ENCODE results near the gene FLNC. TPM values are rescaled to one million over a fixed set of nuclear protein-coding genes. Genes with fewer than 3 reads are reported as not detected.

FLNC gene
- total RNA-seq, 4 donors from 2014 or later = 5.7 to 12.6 (median 9.3) TPM

GRCh38 chr7:128876127-128876526 lies 45.9 kb downstream of the FLNC start:
- Histone ChIP-seq H3K9me3 (no peaks in the 10 kb centered on the region), H3K4me3 (replicated peaks in 1 of 3) (no peak overlapping the region), H3K36me3 (no peaks in the 10 kb centered on the region), H3K27ac (no peak overlapping the region), H3K27me3 (no peaks in the 10 kb centered on the region), H3K4me1 (no peaks in the 10 kb centered on the region)
- WGBS, 2 donors = 72% methylated on average over 3 of the region's 3 CpGs
- no peak for TF ChIP-seq POLR2A (IDR thresholded peaks at IDR 0.05)
- TF ChIP-seq CTCF (IDR thresholded peaks at IDR 0.05) = no peak
- intact Hi-C loops (cut with DNase I) = no loop called here
- DNase-seq = no peak

DNA sequence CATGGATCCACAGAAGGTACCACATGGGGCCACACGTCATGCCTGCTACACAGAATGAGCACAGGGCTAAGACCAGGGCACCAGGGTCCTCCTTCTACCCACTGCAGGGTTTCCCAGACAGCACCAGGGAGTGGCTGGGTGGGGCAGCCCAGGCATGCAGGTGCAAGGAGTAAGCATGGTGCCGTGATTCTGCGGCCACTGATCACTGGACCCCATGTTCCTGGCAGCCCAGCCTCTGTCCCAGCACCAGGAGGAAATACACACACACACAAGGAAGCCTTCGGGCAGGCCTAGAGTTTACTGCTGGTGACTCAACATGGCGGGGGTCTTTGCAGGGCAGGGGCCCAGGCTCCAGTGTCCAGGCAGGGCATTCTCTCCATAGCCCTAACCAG lies 46.4 kb downstream of the FLNC start:
- H3K27me3 ChIP-seq = no peaks in the 10 kb centered on the region
- 87 to 97% methylated on average over 3 to 5 of the region's 5 CpGs for WGBS, 2 donors
- DNase-seq = no peak
- no peak overlapping the region for H3K27ac ChIP-seq
- no peaks in the 10 kb centered on the region for H3K9me3 ChIP-seq
- H3K36me3 ChIP-seq = no peaks in the 10 kb centered on the region
- intact Hi-C loops (cut with DNase I) = no loop called here
- no peaks in the 10 kb centered on the region for H3K4me1 ChIP-seq
- TF ChIP-seq POLR2A (IDR thresholded peaks at IDR 0.05) (no peak), CTCF (IDR thresholded peaks at IDR 0.05) (no peak)
- no peak overlapping the region for H3K4me3 ChIP-seq (replicated peaks in 1 of 3)

DNA sequence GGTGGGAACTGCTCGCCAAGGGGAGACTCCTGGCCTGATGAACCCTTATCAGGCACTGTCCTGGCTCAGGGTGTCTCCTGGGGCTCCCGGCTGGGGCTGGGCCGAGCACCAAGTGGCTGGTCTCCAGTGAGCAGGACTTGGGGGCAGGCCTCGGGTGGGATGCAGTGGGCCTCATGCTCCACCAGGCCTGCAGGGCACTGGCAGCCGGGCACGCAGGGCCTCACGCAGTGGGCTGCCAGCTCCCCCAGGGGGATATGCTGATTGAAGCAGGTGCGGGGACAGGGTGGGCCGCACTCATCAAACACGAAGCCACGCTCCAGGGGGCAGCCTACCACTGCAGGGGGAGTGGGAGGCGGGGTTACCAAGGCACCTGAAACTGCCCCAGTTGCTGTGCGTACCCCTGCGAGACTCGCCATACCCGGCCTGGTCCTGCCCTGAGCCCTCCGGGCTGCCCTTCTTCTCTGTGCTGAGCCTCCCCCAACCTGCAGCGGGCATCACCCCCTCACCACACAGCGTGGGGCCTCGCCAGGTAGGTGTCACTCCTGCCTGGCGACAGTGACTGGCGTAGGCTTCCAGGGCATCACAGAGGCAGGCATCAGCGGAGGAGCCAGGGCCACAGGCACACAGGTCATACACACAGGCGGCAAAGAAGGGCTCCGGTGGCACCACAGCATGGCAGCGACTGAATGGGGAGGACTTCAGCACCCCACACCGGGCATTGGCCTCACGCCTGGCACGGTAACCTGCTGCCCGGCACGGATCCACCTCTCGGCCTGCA lies 47.0 kb downstream of the FLNC start:
- no peak for DNase-seq
- 94 to 95% methylated on average over 19 to 22 of the region's 32 CpGs for WGBS, 2 donors
- Histone ChIP-seq H3K4me3 (replicated peaks in 1 of 3) (no peak overlapping the region), H3K9me3 (no peaks in the 10 kb centered on the region), H3K27ac (no peak overlapping the region), H3K4me1 (no peaks in the 10 kb centered on the region), H3K27me3 (no peaks in the 10 kb centered on the region), H3K36me3 (no peaks in the 10 kb centered on the region)
- TF ChIP-seq CTCF (IDR thresholded peaks at IDR 0.05) = no peak
- TF ChIP-seq POLR2A (IDR thresholded peaks at IDR 0.05) = no peak
- intact Hi-C loops (cut with DNase I) = no loop called here

DNA sequence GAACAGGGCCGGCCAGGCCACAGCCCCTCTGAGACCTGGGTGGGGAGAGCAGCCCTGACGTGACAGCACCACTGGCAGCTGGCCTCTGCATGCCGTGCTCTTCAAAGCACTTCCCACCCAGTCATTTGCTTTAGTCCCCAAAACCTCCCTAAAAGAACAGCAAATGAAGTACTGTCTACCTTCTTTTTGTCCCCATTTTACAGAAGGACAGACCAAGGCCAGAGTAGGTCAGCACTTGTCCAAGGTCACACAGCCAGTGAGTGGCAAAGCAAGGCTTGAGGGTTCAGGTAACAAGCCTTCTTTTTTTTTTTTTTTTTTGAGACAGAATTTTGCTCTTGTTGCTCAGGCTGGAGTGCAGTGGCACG lies 47.5 kb downstream of the FLNC start:
- TF ChIP-seq POLR2A (IDR thresholded peaks at IDR 0.05) (no peak), CTCF (IDR thresholded peaks at IDR 0.05) (no peak)
- intact Hi-C loops (cut with DNase I) = no loop called here

DNA sequence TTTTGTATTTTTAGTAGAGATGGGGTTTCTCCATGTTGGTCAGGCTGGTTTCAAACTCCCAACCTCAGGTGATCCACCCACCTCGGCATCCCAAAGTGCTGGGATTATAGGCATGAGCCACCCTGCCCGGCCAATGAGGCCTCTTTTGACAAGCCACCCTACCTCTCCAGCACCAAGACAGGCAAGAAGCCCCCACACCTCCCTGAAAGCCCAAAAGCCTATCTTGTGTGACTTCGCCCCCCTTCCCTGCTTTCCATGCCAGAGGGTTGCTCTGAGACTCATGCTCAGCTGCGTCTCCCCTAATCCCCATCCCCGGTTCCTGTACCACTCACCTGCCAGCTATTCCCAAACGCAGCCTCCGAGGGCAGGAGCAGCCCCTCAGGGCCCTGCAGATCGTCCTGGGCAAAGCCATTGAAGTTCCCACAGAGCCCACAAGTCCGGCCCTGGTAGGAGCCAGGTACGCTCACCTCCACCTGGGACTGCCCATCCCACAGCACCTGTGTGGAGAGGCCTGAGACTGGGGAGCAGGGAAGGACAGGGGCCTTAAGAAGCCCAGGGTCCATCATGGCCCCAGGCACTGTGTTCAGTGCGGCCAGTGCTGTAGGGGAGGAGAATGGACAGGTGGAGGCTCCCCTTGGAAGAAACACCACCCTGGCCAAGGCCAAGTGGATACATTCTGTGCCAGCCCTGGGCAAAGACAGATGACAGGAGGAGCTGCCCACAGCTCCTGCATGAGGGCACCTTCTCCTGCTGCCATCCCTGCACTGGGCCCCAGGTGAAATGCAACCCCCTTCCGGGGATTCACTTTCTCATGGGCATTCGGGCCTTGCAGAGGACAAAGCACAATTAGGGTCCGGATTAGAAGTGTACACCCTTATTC lies 48.3 kb downstream of the FLNC start:
- no peak overlapping the region for H3K4me3 ChIP-seq (replicated peaks in 1 of 3)
- no peak for TF ChIP-seq CTCF (IDR thresholded peaks at IDR 0.05)
- no peak for TF ChIP-seq POLR2A (IDR thresholded peaks at IDR 0.05)
- intact Hi-C loops (cut with DNase I) = no loop called here
- no peak overlapping the region for H3K27ac ChIP-seq
- no peak for DNase-seq
- H3K36me3 ChIP-seq = no peaks in the 10 kb centered on the region
- no peaks in the 10 kb centered on the region for H3K27me3 ChIP-seq
- 94 to 99% methylated on average over 13 to 14 of the region's 14 CpGs for WGBS, 2 donors
- no peaks in the 10 kb centered on the region for H3K4me1 ChIP-seq
- H3K9me3 ChIP-seq = no peaks in the 10 kb centered on the region

More for the DNA sequence above, 47.5 kb downstream of the FLNC start:
- no peak overlapping the region for H3K27ac ChIP-seq
- H3K9me3 ChIP-seq = no peaks in the 10 kb centered on the region
- H3K36me3 ChIP-seq = no peaks in the 10 kb centered on the region
- WGBS, 2 donors = 73 to 76% methylated on average over 4 of the region's 4 CpGs
- no peaks in the 10 kb centered on the region for H3K4me1 ChIP-seq
- no peak overlapping the region for H3K4me3 ChIP-seq (replicated peaks in 1 of 3)
- H3K27me3 ChIP-seq = no peaks in the 10 kb centered on the region
- DNase-seq = no peak
